Epithelial cell of proximal tubule (primary cell): ENCODE data around the gene RPS3. TPM values are rescaled to one million over a fixed set of nuclear protein-coding genes. Genes with fewer than 3 reads are reported as not detected.
A peak's percentile ranks its signal among the peaks of the same experiment; 100 is the strongest.

Experiments
- DNase-seq: peaks from one replicate; pipeline ENCODE4 v3.0.0-alpha.2; 2011; ENCODE audit warnings: low read depth
- H3K4me3 ChIP-seq: 2 replicates; pipeline ENCODE4 v1.5.1; 2011; ENCODE audit warnings: low read depth, mild to moderate bottlenecking, low read length
- total RNA-seq: library from RNA; depleted of rRNA; stranded (reverse); fragments of >200 nt; gene quantifications from 2 replicates; pipeline ENCODE4 v1.2.3, GENCODE V29; 2015
- TF ChIP-seq, protein P1 (sequence below): conservative IDR thresholded peaks from 2 replicates; pipeline ENCODE4 v1.5.1; 2012; ENCODE audit warnings: low read depth, mild to moderate bottlenecking, low read length

The RPS3 gene
- total RNA-seq, 1 donor from 2014 or later = 3,442 TPM

- H3K4me3 ChIP-seq = no peak overlapping the region
- TF ChIP-seq, protein P1, sequence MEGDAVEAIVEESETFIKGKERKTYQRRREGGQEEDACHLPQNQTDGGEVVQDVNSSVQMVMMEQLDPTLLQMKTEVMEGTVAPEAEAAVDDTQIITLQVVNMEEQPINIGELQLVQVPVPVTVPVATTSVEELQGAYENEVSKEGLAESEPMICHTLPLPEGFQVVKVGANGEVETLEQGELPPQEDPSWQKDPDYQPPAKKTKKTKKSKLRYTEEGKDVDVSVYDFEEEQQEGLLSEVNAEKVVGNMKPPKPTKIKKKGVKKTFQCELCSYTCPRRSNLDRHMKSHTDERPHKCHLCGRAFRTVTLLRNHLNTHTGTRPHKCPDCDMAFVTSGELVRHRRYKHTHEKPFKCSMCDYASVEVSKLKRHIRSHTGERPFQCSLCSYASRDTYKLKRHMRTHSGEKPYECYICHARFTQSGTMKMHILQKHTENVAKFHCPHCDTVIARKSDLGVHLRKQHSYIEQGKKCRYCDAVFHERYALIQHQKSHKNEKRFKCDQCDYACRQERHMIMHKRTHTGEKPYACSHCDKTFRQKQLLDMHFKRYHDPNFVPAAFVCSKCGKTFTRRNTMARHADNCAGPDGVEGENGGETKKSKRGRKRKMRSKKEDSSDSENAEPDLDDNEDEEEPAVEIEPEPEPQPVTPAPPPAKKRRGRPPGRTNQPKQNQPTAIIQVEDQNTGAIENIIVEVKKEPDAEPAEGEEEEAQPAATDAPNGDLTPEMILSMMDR = no peak
- no peak for DNase-seq
Measured at GRCh38 chr11:75449271-75449670, 50.0 kb downstream of the RPS3 start.

- TF ChIP-seq, protein P1 = no peak
- H3K4me3 ChIP-seq = no peak overlapping the region
- DNase-seq = no peak
Measured at GRCh38 chr11:75449776-75450175, 50.5 kb downstream of the RPS3 start.

GRCh38 chr11:75450236-75450635 is 50.9 kb downstream of the RPS3 start:
- no peak for DNase-seq
- TF ChIP-seq, protein P1 = no peak
- H3K4me3 ChIP-seq = no peak overlapping the region

- no peak for DNase-seq
- H3K4me3 ChIP-seq = no peak overlapping the region
- TF ChIP-seq, protein P1 = peak; percentile 64
Measured at GRCh38 chr11:75450826-75451821, 51.8 kb downstream of the RPS3 start.

DNA sequence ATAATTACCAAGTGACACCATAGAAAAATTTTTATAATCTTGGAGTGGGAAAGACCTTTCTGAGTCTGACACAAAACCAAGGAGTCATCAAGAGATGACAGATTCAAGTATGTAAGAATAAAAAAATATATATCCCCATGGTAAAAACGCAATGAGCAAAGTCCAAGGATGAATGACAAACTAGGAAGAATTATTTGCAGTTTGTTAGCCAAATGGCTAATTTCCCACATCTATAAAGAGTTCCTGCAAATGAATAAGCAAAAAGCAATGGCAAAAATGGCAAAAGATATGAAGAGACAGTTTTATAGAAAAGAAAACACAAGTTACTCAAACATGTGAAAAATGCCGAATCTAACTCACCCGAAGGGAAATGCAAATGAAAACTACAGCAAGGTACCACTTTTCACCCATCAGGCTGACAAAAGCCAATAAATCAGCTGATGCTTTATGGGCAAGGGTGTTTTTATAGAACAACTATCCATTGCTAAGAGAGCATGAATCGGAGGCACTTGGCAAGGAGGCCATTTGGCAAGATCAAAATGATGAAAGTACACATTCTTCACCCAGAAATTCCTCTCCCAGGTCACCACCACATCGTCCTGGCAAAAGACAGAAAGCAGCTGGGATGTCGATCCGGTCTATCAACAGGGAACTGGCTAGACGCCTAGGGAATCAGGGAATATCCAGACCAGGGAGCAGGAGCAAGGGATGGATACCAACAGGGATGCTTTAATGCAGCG is 54.8 kb downstream of the RPS3 start:
- no peak for DNase-seq
- TF ChIP-seq, protein P1 = no peak

DNA sequence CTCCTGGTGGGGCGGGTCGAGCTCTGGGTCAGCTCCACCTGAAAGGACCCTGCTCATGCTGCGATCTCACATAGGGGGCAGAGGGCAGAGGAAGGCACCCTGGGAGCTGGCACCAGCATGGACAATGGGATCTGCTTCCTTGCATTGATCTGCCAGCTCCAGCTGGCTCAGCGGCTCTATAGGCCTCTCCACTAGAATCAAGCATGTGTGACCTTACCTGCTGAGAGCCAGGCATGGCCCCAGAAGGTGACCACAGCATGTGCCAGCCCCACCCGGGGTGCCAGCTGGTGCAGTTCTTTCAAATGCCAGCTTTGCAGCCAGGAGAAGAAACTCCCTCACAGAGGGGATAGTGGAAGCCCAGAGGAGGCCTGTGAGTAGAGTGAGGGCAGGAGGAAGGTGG is 55.7 kb downstream of the RPS3 start:
- no peak overlapping the region for H3K4me3 ChIP-seq
- TF ChIP-seq, protein P1 = no peak
- no peak for DNase-seq

More for the DNA sequence above, 54.8 kb downstream of the RPS3 start:
- no peak overlapping the region for H3K4me3 ChIP-seq

Other genes with a start within 250 kb of the RPS3 start
- gene SLCO2B1, start 248.4 kb upstream of the RPS3 start, total RNA-seq = 0.14 and 0.23 TPM in 2 replicates
- gene TPBGL, start 158.7 kb upstream of the RPS3 start, total RNA-seq = not detected in 2 replicates
- gene ARRB1, start 47.9 kb upstream of the RPS3 start, total RNA-seq = 6.4 and 13.8 TPM in 2 replicates
- gene KLHL35, start 33.7 kb downstream of the RPS3 start, total RNA-seq = 1.4 and 3.3 TPM in 2 replicates
- 8.5 and 17.4 TPM in 2 replicates for gene GDPD5, start 126.4 kb downstream of the RPS3 start, total RNA-seq
- 231 and 256 TPM in 2 replicates for gene SERPINH1, start 162.7 kb downstream of the RPS3 start, total RNA-seq